ENCODE measurements around the gene NTNG1. TPM values are rescaled to one million over a fixed set of nuclear protein-coding genes. Genes with fewer than 3 reads are reported as not detected.

The NTNG1 gene
- total and polyA plus RNA-seq, 2 of the 8 experiments (the other 6 are each of a cell fraction or from before 2014, with no cell fraction given), result 1.2 to 4.1 TPM

DNA sequence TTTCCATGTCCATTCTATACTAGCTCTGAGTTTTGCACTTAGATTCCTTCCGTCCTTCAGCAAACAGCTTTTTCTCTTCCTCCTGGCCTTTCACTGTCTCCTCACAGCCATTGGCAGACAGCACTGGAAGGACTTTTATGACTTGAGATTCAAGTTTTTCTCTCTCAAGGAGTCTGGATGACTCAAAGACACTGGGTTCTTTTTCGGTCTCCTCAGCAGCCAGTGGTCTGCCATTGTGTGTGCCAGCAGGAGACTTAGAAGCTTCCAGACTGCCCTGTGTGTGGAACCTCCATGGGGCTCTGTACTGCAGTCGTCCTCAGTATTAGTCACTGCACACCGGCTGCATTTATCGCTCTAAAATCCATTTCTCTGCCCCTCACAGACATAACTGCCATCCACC lies 30.5 kb downstream of the NTNG1 start (continued):
- TF ChIP-seq RBBP5 (IDR thresholded peaks at IDR 0.05; ENCODE audit: borderline replicate concordance, low read depth, low read length), result no peak
- no peak for TF ChIP-seq NANOG (IDR thresholded peaks at IDR 0.05; ENCODE audit: insufficient read depth, low read depth, low read length, poor library complexity, severe bottlenecking)
- no peak for TF ChIP-seq GABPA (IDR thresholded peaks at IDR 0.05; ENCODE audit: borderline replicate concordance, insufficient read depth, low read length)
- TF ChIP-seq CTBP2 (IDR thresholded peaks at IDR 0.05; ENCODE audit: borderline replicate concordance, insufficient read depth, insufficient read length, low read length), result no peak
- no peak for TF ChIP-seq EZH2 (IDR thresholded peaks at IDR 0.05; ENCODE audit: low read depth, low read length, severe bottlenecking)
